OCI-M1 (cell line): Measurements from ENCODE around the gene PLXND1.

Experiments used
- DNase-seq: peaks from one replicate; lab custom pipeline; 2025; lab: John Stamatoyannopoulos, UW

Gene PLXND1

GRCh38 chr3:129563332-129563731, 43.1 kb downstream of the PLXND1 start:
- DNase-seq = no peak

- no peak for DNase-seq
Measured at GRCh38 chr3:129562803-129563202, 43.7 kb downstream of the PLXND1 start.

GRCh38 chr3:129561619-129562248, 44.7 kb downstream of the PLXND1 start:
- DNase-seq = no peak

- DNase-seq = no peak
Measured at GRCh38 chr3:129560911-129561594, 45.4 kb downstream of the PLXND1 start.

- DNase-seq = no peak
Measured at GRCh38 chr3:129560269-129560787, 46.1 kb downstream of the PLXND1 start.

- no peak for DNase-seq
Measured at GRCh38 chr3:129559565-129560079, 46.9 kb downstream of the PLXND1 start.

GRCh38 chr3:129558772-129559564, 47.5 kb downstream of the PLXND1 start:
- no peak for DNase-seq

- no peak for DNase-seq
Measured at GRCh38 chr3:129558081-129558771, 48.2 kb downstream of the PLXND1 start.

GRCh38 chr3:129557548-129557894, 49.0 kb downstream of the PLXND1 start:
- DNase-seq = no peak

- no peak for DNase-seq
Measured at GRCh38 chr3:129556890-129557547, 49.5 kb downstream of the PLXND1 start.

GRCh38 chr3:129556358-129556695, 50.1 kb downstream of the PLXND1 start:
- no peak for DNase-seq

GRCh38 chr3:129555616-129556357, 50.7 kb downstream of the PLXND1 start:
- DNase-seq = no peak

GRCh38 chr3:129555153-129555550, 51.3 kb downstream of the PLXND1 start:
- no peak for DNase-seq

GRCh38 chr3:129554356-129555152, 51.9 kb downstream of the PLXND1 start:
- no peak for DNase-seq

GRCh38 chr3:129553719-129554118, 52.8 kb downstream of the PLXND1 start:
- no peak for DNase-seq

- no peak for DNase-seq
Measured at GRCh38 chr3:129553171-129553570, 53.3 kb downstream of the PLXND1 start.

- no peak for DNase-seq
Measured at GRCh38 chr3:129552287-129553050, 54.0 kb downstream of the PLXND1 start.

- DNase-seq = no peak
Measured at GRCh38 chr3:129549805-129550204, 56.7 kb downstream of the PLXND1 start.
